DMS114 treated with DMSO at 0.1 percent for 48 hours (cell line): Measurements from ENCODE around the gene LINC00305.

ENCODE experiments used
- DNase-seq: peaks from one replicate; lab custom pipeline; 2025; ENCODE audit not compliant: unreplicated experiment; lab: John Stamatoyannopoulos, UW

LINC00305 gene

GRCh38 chr18:64037812-64038414, 111.0 kb downstream of the LINC00305 start:
- peak; percentile 16 for DNase-seq

GRCh38 chr18:64032312-64032711, 116.6 kb downstream of the LINC00305 start:
- no peak for DNase-seq

- DNase-seq = no peak
Measured at GRCh38 chr18:64031411-64031810, 117.5 kb downstream of the LINC00305 start.
